SH-SY5Y (cell line): Measurements from ENCODE around the gene FAM124B.

Experiments
- GATA2 ChIP-seq: IDR thresholded peaks from 2 replicates; pipeline ENCODE4 v1.6.1; 2011; ENCODE audit warnings: mild to moderate bottlenecking, low read depth, low read length
- GATA3 ChIP-seq: IDR thresholded peaks from 2 replicates; pipeline ENCODE4 v1.6.1; 2011; ENCODE audit warnings: low read depth, mild to moderate bottlenecking, low read length, moderate library complexity

GRCh38 chr2:224395620-224396390 lies 6.1 kb downstream of the FAM124B start:
- TF ChIP-seq GATA2, result no peak
- no peak for TF ChIP-seq GATA3
